OCI-LY1 (cell line): ENCODE results near the gene FASN.

Source experiments
- H2AFZ ChIP-seq: fragments of 200-600 bp; sonication (generic), shearing (Covaris generic); 2 replicates; pipeline ENCODE4 v1.6.0; 2014; ENCODE audit warnings: antibody characterized with exemption, mild to moderate bottlenecking, low read length
- H3F3A ChIP-seq: fragments of 200-600 bp; sonication (generic), shearing (Covaris generic); 2 replicates; pipeline ENCODE4 v1.6.0; 2014; ENCODE audit warnings: mild to moderate bottlenecking, antibody characterized with exemption, low read length, moderate library complexity; ENCODE audit not compliant: insufficient read depth
- H3K27ac ChIP-seq: fragments of 200-600 bp; sonication (generic); 2 replicates; pipeline ENCODE4 v1.5.1; 2014; ENCODE audit warnings: low read length, mixed run types, mild to moderate bottlenecking, low read depth; ENCODE audit not compliant: poor library complexity, severe bottlenecking
- H3K27me3 ChIP-seq: fragments of 200-600 bp; sonication (generic); 2 replicates; pipeline ENCODE4 v1.6.0; 2014; ENCODE audit warnings: antibody characterized with exemption, mild to moderate bottlenecking, low read length, moderate library complexity; ENCODE audit not compliant: insufficient read depth
- H3K36me3 ChIP-seq: fragments of 200-600 bp; sonication (generic); 2 replicates; pipeline ENCODE4 v1.6.1; 2014; ENCODE audit warnings: mild to moderate bottlenecking, antibody characterized with exemption, low read length, moderate library complexity, mixed read lengths; ENCODE audit not compliant: insufficient read depth
- H3K4me1 ChIP-seq: fragments of 200-600 bp; sonication (generic); 2 replicates; pipeline ENCODE4 v1.5.1; 2014; ENCODE audit warnings: mild to moderate bottlenecking, low read length, moderate library complexity; ENCODE audit not compliant: insufficient read depth, severe bottlenecking
- H3K4me2 ChIP-seq: fragments of 200-600 bp; sonication (generic), shearing (Covaris generic); 2 replicates; pipeline ENCODE4 v1.6.1; 2014; ENCODE audit warnings: low read length
- H3K4me3 ChIP-seq: fragments of 200-600 bp; sonication (generic); 2 replicates; pipeline ENCODE4 v1.5.1; 2014; ENCODE audit warnings: low read length, low read depth, mild to moderate bottlenecking, mixed read lengths; ENCODE audit not compliant: poor library complexity, severe bottlenecking
- H3K79me2 ChIP-seq: fragments of 200-600 bp; shearing (Covaris generic); 2 replicates; pipeline ENCODE4 v1.6.1; 2016; ENCODE audit warnings: mixed run types, low read length, mixed read lengths; ENCODE audit not compliant: insufficient read depth
- H3K9ac ChIP-seq: fragments of 200-600 bp; sonication (generic), shearing (Covaris generic); 2 replicates; pipeline ENCODE4 v1.6.1; 2014; ENCODE audit warnings: mild to moderate bottlenecking, low read length, mixed read lengths
- H3K9me2 ChIP-seq: fragments of 200-600 bp; sonication (generic), shearing (Covaris generic); 2 replicates; pipeline ENCODE4 v1.6.1; 2014; ENCODE audit warnings: low read depth, mild to moderate bottlenecking, low read length, mixed read lengths
- H3K9me3 ChIP-seq: fragments of 200-600 bp; shearing (Covaris generic); 2 replicates; pipeline ENCODE4 v1.6.1; 2014; ENCODE audit warnings: low read length, mixed read lengths
- H4K20me1 ChIP-seq: fragments of 200-600 bp; sonication (generic), shearing (Covaris generic); 2 replicates; pipeline ENCODE4 v1.6.0; 2016; ENCODE audit warnings: mild to moderate bottlenecking, low read length; ENCODE audit not compliant: insufficient read depth
- CTCF ChIP-seq: fragments of 200-600 bp; sonication (generic), shearing (Covaris generic); IDR thresholded peaks from 2 replicates; pipeline ENCODE4 v1.5.1; 2017; ENCODE audit warnings: mild to moderate bottlenecking, antibody characterized with exemption, low read length, moderate library complexity, mixed read lengths
- EZH2 ChIP-seq: fragments of 200-600 bp; sonication (generic), shearing (Covaris generic); IDR thresholded peaks from 2 replicates; pipeline ENCODE4 v1.8.0; 2017; ENCODE audit warnings: borderline replicate concordance, mixed run types, mild to moderate bottlenecking, antibody characterized with exemption, low read length, moderate library complexity, mixed read lengths

Gene FASN

GRCh38 chr17:82087961-82088837, 9.8 kb downstream of the FASN start:
- no peaks in the 10 kb centered on the region for H3K79me2 ChIP-seq
- H3K4me2 ChIP-seq: no peak overlapping the region
- H3K4me1 ChIP-seq: no peaks in the 10 kb centered on the region
- H2AFZ ChIP-seq: no peak overlapping the region
- H3K27ac ChIP-seq: no peak overlapping the region
- H3K9ac ChIP-seq: no peak overlapping the region
- TF ChIP-seq CTCF: no peak
- no peak for TF ChIP-seq EZH2
- no peaks in the 10 kb centered on the region for H3K27me3 ChIP-seq
- no peaks in the 10 kb centered on the region for H3F3A ChIP-seq
- H4K20me1 ChIP-seq: no peaks in the 10 kb centered on the region
- H3K9me3 ChIP-seq: no peaks in the 10 kb centered on the region
- H3K9me2 ChIP-seq: no peaks in the 10 kb centered on the region
- H3K4me3 ChIP-seq: no peak overlapping the region
- H3K36me3 ChIP-seq: peaks cover 100% of the 10 kb centered on the region

- H3K79me2 ChIP-seq: no peaks in the 10 kb centered on the region
- H3K9me3 ChIP-seq: no peaks in the 10 kb centered on the region
Observed at GRCh38 chr17:82086941-82087906, 10.8 kb downstream of the FASN start.

More at GRCh38 chr17:82086941-82087906, 10.8 kb downstream of the FASN start:
- H3K27me3 ChIP-seq: no peaks in the 10 kb centered on the region
- no peaks in the 10 kb centered on the region for H4K20me1 ChIP-seq
- no peaks in the 10 kb centered on the region for H3F3A ChIP-seq
- H3K36me3 ChIP-seq: peaks cover 100% of the 10 kb centered on the region
- no peak overlapping the region for H3K4me3 ChIP-seq
- no peaks in the 10 kb centered on the region for H3K4me1 ChIP-seq
- H3K9ac ChIP-seq: no peak overlapping the region
- H3K27ac ChIP-seq: no peak overlapping the region
- TF ChIP-seq EZH2: no peak
- TF ChIP-seq CTCF: no peak
- no peak overlapping the region for H2AFZ ChIP-seq
- H3K9me2 ChIP-seq: no peaks in the 10 kb centered on the region
- no peak overlapping the region for H3K4me2 ChIP-seq
